HG03280 (cell line): ENCODE results near the gene ENOX1.
"Not testable (repeated sequence)": the region's sequence is repeated elsewhere in the genome, so short reads cannot be mapped to it uniquely, and the experiment has no call there.

Experiments used
- ATAC-seq: cut with Tn5 transposase; IDR thresholded peaks from one replicate; pipeline ENCODE4 v1.9.1; 2021; ENCODE audit warnings: mild to moderate bottlenecking, moderate library complexity; ENCODE audit not compliant: unreplicated experiment

ENOX1 gene

DNA sequence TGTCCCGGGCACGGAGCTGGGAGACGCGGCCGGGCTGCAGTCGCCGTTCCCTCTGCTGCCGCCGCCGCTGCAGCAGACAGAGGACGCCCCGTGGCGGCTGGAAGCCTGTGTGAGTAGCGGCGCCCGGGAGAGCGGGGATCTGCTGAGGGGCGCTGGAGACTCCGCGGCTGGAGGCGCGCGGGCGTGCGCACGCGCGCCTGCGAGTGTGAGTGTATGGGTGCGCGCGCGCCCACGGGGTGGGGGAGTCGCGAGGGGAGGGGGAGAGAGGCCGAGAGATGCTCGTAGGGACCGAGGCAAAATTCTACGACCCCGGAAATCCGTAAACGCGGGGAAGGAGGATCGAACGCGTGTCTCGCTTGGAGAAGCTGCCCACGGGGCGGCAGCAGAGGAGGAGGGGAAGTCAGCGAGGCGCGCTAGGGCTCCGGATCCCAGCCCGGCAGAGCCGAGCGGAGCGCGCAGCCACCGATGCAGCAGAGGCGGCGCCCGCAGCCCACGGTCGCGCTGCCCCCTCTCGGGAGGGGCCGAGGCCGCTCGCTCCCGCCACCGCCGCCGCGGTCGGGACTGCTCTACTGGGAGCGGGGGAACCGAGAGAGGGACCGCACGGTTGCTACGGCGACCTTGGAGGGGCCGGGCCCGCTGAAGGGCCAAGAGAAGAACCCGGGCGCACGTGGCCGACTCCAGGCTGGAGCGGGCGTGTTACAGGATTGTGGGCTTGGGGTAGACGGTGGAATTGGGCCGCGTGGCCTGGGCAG lies at the start of gene ENOX1:
Gene ENOX1, minus strand, starts transcription at position 207 of the 752 bp plus-strand sequence.
- ATAC-seq = no peak

DNA sequence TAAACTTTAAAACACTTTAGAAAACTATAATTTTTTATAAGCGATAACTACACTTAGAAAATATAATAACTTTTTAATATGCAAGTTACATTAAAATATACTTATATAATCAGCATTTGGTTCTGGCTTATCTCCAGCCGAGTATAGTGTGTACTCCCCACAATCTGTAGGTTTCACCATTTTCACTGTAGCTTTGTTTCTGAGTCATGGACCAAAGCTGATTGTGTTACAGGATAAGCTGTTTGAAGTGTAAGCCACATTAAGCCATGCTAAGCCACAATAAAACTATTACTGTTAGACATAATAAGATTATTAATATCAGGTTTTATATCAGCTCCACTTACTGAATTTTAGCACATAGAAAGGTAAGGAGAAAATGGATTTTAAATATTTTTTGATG lies 48.9 kb upstream of the ENOX1 start:
- ATAC-seq = no peak

DNA sequence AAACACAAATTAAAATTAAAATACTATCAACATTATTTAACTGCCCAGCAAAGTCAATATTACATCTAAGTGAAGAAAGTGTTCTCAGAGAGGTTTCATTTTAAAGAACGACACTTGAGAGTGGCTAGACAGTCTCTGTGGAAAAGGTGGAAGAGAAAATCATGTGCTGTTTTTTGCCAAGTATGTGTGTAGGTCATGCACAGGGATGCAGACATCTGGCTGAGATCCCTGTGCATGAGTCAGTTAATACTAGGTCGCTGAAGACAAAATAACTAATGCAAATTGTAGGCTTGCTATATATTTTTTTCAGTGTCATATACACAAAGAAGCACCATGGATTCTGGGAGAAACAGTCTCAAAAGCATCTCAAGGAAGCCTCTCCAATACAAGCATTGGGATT lies 44.3 kb upstream of the ENOX1 start:
- no peak for ATAC-seq

DNA sequence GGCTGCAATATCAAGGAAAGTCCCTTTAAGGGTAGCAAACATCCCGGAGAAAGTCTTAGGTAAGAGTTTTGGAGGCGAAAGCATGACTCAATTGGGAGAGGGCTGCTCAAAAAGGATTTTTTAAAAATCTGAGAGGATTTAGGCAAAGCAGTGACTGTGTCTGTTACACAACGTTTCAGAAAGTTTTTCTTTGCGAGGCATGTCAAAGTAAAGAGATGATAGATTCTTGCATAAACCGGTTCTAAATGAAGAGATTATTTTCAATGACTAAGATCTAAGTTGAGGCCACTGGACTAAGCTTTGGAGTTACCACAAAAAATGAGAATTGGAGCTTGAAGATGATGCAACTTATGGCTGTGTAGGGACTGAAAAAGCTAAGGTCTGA lies 43.7 kb upstream of the ENOX1 start:
- ATAC-seq = no peak

DNA sequence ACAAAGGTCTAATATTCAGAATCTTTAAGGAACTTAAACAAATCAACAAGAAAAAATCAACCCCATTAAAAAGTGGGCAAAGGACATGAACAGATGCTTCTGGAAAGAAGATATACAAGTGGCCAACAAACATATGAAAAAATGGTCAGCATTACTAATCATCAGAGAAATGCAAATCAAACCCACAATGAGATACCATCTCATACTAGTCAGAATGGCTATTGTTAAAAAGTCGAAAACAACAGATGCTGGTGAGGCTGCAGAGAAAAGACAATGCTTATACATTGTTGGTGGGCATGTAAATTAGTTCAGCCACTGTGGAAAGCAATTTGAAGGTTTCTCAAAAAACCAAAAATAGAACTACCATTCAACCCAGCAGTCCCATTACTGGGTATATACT lies 37.9 kb upstream of the ENOX1 start:
- ATAC-seq = not testable (repeated sequence)

DNA sequence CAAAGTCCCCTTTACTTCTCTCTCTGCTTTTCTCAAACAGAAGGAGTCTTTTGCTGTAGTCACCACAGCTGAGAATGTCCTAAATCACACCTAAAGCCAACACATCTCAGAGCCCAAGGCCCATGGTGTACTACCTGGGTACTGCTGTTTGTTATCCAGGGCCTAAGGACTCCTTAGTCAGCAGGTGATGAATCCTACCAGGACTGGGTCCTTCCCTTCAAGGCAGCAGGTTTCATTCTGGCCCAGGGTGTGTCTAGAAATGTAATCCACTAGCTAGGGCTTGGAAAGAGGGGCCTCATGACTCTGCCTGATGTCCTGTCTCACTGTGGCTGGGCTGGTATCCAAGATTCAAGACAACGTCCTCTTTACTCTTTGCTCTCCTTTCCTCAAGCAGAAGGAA lies 36.2 kb upstream of the ENOX1 start:
- no peak for ATAC-seq

DNA sequence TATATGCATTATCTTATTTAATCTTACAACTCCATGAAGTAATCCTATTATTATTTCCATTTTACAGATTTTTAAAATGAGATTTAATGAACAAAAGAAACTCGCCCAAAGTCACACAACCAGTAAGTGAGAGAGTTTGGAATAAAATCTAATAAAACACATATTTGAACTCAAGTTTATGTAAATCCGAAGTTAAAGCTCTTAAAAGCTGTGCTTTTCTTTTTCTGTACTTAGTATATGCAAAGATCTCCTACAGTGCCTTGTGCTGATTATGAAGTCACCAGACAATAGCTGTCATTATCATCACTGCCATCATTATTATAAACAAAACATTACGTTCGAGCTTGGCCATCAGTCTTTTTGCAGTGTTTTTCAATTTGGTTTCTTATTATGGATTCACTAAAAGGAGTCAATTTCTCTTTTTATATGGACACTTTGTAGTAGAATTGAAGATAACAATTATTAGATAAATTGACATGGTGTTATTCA lies 29.7 kb upstream of the ENOX1 start:
- ATAC-seq = no peak

DNA sequence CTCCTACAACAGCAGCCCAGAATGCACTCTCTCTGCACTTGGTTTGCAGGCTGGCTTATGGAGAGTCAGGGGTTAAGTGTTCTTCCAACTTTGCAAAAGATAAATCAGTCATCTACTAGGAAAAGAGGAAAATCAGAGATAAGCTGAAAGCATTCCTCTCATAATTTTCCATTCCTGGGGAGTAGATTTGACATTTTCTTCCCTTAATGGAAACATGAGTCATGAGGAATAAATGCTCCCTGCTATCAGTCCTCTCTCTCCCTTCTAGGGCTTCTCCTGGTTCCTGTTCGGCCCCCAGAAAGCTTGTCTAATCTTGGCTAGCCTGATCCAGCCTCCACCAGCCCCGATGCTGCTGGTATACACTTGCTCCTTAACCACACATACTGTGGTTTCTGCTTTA lies 28.4 kb upstream of the ENOX1 start:
- ATAC-seq = no peak

DNA sequence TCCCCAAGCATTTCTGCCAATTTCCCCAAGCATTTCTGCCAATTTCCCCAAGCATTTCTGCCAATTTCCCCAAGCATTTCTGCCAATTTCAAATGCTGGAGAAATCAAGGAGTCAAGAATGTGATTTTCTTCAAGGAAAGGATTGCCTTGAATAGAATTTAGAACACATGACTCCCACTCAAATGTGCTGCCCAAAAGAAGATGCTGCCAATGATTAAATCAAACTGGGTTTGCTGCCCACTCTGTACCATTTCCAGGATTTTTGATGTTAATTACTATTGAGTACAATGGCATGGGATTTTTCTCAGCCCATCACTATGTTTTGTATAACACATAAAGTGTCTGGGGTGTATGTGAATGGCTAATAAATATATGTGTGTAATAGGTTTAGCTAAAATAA lies 21.9 kb upstream of the ENOX1 start:
- ATAC-seq = no peak

DNA sequence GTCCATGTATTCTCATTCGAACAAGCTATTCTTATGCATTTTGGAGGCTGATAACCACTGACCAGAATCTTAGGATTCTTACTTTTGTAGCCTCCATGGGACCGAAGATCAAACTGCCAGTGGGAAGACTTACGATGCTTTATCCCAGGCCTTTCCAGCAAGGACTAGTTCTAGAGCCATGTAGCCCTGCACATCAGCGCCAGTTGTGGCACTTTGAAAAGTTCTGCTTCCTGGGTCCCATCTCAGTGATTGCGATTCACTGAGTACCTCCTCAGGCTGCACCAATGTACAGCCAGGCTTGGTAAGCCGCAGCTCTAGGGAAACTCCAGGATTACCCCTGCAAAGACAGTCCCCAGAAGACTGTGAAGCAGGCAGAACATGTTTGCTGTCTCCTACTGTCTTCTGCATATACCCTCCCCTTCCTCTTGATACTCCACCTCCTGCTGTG lies 18.9 kb upstream of the ENOX1 start:
- no peak for ATAC-seq

DNA sequence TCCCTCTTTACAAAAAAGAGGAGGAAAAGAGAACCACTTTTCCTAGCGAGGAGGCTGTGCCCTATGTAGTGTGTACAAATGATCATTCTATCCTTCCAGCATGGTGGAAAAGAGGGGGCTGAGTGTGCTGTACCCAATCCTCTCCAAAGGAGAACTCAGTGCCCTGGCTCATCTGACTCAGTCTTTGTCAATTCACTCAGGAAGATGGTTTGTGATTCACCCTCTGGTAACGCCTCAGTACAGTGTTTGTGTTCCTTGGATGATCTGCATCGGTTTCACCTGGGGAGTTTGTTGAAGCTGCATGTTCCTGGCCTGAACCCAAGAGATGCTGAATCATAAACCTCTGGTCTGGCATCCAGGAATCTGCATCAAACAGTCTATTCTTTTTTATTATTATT lies 18.3 kb upstream of the ENOX1 start:
- ATAC-seq = no peak

DNA sequence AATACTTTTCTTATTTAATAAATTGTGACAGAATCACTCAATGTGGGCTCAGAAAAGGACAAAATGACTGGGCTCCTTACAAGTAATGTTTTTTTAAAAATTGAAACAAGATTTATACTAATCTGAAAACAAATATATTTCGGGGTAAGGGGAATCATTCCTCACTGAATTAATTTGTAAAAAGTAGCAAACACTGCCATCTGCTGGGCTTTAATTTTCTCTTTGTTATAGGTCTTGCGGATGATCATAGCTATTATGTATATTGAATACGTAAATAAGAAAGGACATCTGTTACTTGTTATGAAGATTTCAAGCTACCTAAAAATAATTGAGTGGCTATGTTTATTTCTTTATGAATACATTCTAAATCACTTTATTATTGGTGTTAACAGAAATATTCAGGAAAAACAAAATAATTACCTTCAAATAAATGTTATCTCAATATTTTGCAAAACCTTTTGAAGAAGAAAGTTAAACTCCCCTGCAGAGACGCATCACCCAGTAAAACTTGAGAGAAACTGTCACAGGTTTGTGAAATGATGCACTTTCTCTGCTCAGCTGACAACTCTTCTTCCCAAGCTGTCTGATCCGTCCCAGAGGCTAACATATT lies 17.8 kb upstream of the ENOX1 start:
- no peak for ATAC-seq

DNA sequence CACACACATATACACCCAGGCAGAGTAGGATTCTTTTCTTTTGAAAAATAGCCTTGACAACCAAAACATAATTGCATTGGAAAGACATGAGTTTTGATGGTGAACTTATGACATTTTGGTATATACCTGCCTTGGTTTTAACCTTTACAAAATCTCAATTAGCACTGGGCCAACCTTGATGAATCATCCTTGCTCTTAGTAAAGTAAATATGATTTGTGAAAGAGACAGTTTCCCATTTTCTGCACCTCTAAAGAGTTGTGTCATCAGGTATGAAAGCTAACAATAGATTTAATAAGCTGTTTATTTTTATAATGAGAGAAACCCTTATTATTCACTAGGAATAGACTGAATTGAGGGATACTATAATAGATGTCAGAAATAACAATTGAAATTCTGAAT lies 15.7 kb upstream of the ENOX1 start:
- no peak for ATAC-seq

DNA sequence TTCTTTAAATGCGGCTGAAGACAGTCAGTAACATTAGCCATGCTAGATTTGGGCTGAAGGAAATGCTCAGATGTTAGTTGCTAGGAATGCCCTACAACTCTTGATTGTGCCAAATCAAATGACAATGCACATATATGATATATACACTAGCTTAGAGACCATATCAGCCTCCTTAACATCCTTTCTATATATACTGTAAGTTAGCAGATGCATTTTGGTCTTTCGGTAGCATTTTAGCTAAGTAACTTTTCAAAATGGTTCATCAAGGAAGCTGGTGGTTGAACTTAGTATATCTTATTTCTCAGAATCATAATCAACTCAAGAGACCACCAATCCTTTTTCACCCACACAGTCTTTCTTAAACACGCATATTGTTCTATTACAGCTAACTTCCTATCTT lies 14.1 kb upstream of the ENOX1 start:
- no peak for ATAC-seq

DNA sequence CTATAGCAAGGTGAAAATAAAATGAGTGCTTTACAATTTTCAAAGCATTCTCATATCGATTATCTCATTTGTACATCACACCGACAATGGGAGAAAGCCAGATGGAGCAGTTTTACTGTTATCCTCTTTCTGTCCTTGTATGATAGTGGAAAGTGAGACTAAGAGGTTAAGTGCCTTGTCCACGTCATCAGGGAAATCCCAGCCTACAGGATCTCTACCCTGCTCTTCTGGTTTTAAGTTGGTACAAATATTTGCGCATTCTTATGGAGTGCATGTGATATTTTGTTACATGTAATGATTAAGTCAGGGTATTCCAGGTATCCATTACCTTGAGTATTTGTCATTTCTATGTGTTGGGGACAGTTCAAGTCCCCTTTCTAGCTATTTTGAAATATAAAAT lies 12.4 kb upstream of the ENOX1 start:
- ATAC-seq = no peak

DNA sequence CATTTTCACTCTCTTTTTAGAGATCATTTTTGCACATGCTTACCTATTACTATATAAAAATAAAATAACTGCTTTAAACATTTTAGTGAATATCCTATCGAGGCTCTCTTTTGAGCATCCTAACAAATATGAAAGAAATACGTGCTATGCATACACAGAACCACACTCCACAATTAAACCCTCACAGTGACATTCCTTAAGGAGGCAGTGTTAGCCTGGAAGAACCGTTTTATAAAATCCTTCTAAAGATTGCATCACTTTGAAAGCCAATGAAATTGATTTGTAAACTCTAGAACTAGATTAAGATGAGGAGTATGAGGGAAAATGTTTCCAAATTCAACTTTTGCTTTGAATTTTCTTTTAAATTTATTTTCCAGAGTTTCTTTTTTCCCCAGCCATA lies 11.1 kb upstream of the ENOX1 start:
- ATAC-seq = no peak

DNA sequence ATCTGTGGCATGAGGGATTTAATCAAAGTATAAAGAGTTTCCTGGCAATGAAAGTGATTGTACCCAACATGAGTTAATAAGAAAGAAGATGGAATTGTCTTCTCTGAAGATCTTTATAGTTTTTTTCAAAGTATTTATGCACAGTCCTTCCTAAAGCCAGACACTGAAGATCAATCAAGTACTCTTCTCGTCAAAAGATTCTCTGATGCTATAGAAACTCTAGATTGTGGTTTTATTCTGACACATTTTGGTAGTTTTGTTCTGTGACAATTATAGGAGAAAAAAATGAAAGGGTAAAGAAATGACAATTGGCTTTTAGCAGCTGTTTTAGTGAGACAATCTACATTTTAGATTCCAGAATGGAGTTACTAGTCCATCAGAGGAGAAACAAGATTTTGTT lies 10.4 kb upstream of the ENOX1 start:
- no peak for ATAC-seq

DNA sequence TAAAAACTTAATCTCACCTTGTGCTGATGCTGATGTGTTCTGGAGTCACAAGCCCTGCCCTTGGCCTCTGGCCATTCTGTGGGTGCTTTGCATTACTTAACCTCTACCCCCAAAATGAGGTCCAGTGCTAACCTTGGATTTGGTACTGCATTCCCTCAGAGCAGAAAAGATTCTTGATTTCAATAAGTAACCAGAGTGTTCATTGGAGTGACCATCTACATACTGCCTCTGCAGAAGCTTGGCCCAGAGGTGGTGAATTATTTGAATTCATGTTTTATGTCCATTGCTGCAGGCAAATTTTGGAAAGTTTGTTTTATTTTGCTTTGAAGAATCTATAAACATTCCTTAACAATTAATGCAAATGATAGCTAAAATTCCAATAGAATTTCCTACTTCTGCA lies 7.6 kb upstream of the ENOX1 start:
- ATAC-seq = no peak

DNA sequence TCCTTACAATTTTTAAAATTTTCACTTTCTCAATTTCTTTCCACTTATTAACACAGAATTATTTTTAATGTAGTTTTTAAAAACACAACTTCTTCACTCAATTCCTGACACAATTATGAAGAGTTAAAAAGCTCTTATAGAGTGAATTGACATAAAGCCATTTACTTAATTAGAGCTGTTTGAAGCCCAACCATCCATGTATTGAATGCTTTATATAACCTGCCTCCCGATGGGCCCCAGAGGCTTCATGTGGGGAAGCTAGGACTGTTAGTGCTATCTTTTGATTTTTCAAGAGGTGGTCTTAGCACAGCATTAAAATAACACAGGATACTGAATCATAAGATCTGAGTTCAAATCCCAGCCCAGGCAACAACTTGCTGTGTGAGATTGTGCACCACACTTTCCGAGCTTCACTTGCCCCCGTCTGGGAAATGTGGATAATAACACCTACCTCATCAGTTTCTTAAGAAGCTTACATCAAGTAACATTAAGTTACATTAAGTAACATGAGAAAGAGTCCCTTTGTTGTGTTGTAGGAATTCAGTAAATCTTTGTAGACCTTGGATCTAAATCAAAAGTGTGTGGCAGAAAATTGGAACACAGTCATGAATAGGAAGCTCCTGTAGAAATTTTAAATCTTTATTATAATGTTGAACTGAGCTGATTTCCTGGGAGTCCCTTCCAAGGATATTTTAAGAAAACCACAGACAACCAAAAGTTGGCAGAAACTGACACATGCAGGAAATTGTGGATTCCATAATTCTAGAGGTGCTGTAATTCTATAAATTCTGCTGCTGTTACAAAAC lies 5.5 kb upstream of the ENOX1 start:
- ATAC-seq = no peak

DNA sequence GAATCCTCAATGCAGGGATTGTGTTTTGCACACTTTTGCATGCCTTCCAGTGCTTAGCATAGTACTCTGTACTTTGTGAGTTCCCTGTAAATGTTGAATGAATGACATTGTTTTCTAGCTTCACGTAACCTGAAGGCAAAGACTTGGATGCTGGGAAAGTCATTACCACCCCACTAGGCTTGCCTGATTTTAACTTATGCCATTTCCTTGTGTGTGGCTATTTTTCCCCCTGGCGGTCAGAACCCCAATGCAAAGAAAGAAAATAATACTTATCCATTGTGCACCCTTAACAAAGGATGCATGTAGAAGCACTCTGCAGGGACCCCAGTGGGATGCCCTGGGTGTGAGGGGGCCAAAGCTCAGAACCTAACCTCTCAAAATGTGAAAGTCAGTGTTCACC lies 1.2 kb upstream of the ENOX1 start:
- ATAC-seq = no peak

DNA sequence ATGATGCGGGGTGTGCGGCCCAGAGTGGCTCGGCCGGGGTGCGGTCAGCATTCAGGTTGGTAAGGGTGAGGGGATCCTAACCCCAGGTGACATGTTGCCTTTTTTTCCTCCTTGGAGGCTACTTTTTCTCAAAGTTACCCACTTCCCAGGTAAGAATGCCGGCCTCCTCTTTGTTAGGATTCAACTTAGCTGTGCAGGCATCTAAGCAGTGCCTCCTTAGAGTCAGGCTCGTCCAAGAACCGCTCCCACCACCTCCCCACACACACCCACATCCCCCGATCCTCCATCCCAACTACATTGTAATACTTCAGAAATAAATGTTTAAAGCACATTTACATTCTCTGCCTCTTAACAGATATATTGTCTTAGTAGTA lies 733 bp upstream of the ENOX1 start:
- no peak for ATAC-seq

DNA sequence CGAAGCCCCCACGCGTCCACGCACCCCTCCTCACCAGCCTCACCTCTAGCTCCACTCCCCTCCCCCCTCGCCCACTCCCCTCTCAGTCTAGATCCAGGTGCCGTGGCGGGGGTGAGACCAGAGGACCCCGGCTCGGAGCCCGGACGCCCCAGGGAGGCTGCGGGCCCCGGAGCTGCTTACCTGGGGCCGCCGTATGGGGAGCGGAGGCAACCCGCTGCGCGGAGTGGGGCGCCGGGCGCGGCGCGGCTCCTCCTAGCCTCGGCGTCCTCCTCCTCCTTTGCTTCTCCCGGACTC lies 353 bp downstream of the ENOX1 start:
- no peak for ATAC-seq
